Mesendoderm (in vitro differentiated cells): ENCODE measurements around the gene PKHD1.

Source experiments
- DNase-seq: peaks from one replicate; pipeline ENCODE4 v3.0.0; 2013
- H2AK5ac ChIP-seq: 2 replicates; pipeline ENCODE4 v1.6.1; 2013; ENCODE audit warnings: low read length, inconsistent platforms
- H2BK120ac ChIP-seq: 2 replicates; pipeline ENCODE4 v1.6.1; 2013; ENCODE audit warnings: low read depth, mild to moderate bottlenecking, low read length, moderate library complexity, mixed read lengths
- H2BK15ac ChIP-seq: replicated peaks from 2 replicates; pipeline ENCODE4 v1.6.1; 2013; ENCODE audit warnings: low read depth, mild to moderate bottlenecking, moderate library complexity
- H2BK5ac ChIP-seq: 2 replicates; pipeline ENCODE4 v1.6.1; 2013; ENCODE audit warnings: low read length, inconsistent platforms
- H3K18ac ChIP-seq: 2 replicates; pipeline ENCODE4 v1.6.1; 2013; ENCODE audit warnings: mild to moderate bottlenecking, low read length, mixed read lengths
- H3K23ac ChIP-seq: one replicate; pipeline ENCODE4 v1.6.1; 2013; ENCODE audit warnings: low read length
- H3K27ac ChIP-seq: 2 replicates; pipeline ENCODE4 v1.5.1; 2013; ENCODE audit warnings: low read depth, mild to moderate bottlenecking, inconsistent platforms, low read length, moderate library complexity
- H3K27me3 ChIP-seq: 2 replicates; pipeline ENCODE4 v1.6.1; 2013; ENCODE audit warnings: low read length, control low read depth, mild to moderate bottlenecking, inconsistent platforms; ENCODE audit not compliant: insufficient read depth, poor library complexity
- H3K36me3 ChIP-seq: 2 replicates; pipeline ENCODE4 v1.6.1; 2013; ENCODE audit warnings: low read length, inconsistent platforms; ENCODE audit not compliant: control insufficient read depth, insufficient read depth
- H3K4ac ChIP-seq: one replicate; pipeline ENCODE4 v1.6.1; 2013; ENCODE audit warnings: low read depth, mild to moderate bottlenecking, low read length, moderate library complexity
- H3K4me1 ChIP-seq: 2 replicates; pipeline ENCODE4 v1.6.1; 2013; ENCODE audit warnings: low read depth, low read length, inconsistent platforms; ENCODE audit not compliant: control insufficient read depth
- H3K4me2 ChIP-seq: 2 replicates; pipeline ENCODE4 v1.6.1; 2013; ENCODE audit warnings: low read length
- H3K4me3 ChIP-seq: 2 replicates; pipeline ENCODE4 v1.5.1; 2013; ENCODE audit warnings: mild to moderate bottlenecking, low read length
- H3K56ac ChIP-seq: one replicate; pipeline ENCODE4 v1.6.1; 2013; ENCODE audit warnings: low read length
- H3K79me1 ChIP-seq: 2 replicates; pipeline ENCODE4 v1.6.1; 2013; ENCODE audit warnings: low read length, inconsistent platforms
- H3K79me2 ChIP-seq: 2 replicates; pipeline ENCODE4 v1.6.1; 2013; ENCODE audit warnings: mild to moderate bottlenecking, low read length; ENCODE audit not compliant: control insufficient read depth, insufficient read depth
- H3K9ac ChIP-seq: 2 replicates; pipeline ENCODE4 v1.6.1; 2013; ENCODE audit warnings: low read length, inconsistent platforms
- H4K5ac ChIP-seq: one replicate; pipeline ENCODE4 v1.6.1; 2013; ENCODE audit warnings: low read length
- H4K8ac ChIP-seq: one replicate; pipeline ENCODE4 v1.6.1; 2013; ENCODE audit warnings: low read depth, mild to moderate bottlenecking, control low read depth, low read length, moderate library complexity
- WGBS: extraction: QIAGEN DNeasy Blood & Tissue Kit; methylation state at CpG from one replicate; pipeline ENCODE4 v1.1.7; 2013; ENCODE audit warnings: low lambda C conversion rate, missing lambda C conversion rate; ENCODE audit not compliant: insufficient coverage; ENCODE audit errors: extremely low coverage; 5-methylcytosine and 5-hydroxymethylcytosine counted together

The PKHD1 gene

DNA sequence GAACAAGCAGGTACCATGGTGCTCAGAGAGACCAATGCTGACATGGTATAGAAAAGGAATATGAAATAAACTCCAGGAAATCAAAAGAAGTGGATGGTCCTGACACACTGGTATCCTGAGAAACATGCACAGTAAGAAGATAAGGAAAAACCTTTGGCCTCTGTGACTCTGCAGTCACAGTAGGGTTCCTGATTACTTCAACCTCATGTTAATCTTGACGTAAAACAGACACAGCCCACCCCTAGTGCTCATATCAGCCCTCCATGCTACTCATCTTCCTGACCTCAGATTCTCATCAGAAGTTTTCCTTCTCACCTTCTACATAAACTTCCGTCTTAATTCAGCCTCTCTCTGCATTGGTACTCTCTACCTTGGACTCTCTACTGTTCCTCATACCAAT, 240.9 kb downstream of the PKHD1 start:
- H4K5ac ChIP-seq = no peak overlapping the region
- no peak overlapping the region for H3K27ac ChIP-seq
- no peaks in the 10 kb centered on the region for H3K27me3 ChIP-seq
- DNase-seq = peak; percentile 89
- peaks cover 5% of the 10 kb centered on the region for H3K4me1 ChIP-seq
- no peak overlapping the region for H3K9ac ChIP-seq
- H3K18ac ChIP-seq = no peak overlapping the region
- no CpG with 5 or more reads among the region's 2 CpGs for WGBS
- H2BK5ac ChIP-seq = no peak overlapping the region
- H2BK15ac ChIP-seq = no peak overlapping the region
- H3K4me2 ChIP-seq = no peak overlapping the region
- no peaks in the 10 kb centered on the region for H3K79me2 ChIP-seq
- no peak overlapping the region for H3K4me3 ChIP-seq
- H3K79me1 ChIP-seq = no peaks in the 10 kb centered on the region
- no peak overlapping the region for H2AK5ac ChIP-seq
- H4K8ac ChIP-seq = no peak overlapping the region
- H3K36me3 ChIP-seq = no peaks in the 10 kb centered on the region
- no peak overlapping the region for H3K23ac ChIP-seq
- H3K4ac ChIP-seq = no peak overlapping the region
- no peak overlapping the region for H3K56ac ChIP-seq
- no peak overlapping the region for H2BK120ac ChIP-seq

DNA sequence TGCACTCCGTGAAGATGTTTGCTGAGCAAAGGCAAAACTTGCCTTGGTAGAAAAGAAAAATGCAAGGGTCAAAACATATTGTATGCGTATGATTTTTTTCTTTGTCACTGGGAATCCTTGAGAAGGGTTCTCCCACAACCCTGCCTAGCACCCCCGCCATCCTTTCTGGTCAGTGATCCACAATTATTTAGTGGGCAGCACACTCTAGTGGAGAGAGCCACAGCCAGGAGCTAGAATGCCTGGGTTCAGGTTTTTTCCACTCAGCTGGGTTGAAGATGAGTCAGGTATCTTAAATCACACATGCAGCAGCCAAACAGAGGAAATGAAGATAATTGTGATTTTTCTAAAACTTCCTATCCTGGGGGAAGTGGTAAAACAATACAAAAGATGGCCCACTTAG, 243.1 kb downstream of the PKHD1 start:
- no peak overlapping the region for H3K4me3 ChIP-seq
- H2BK120ac ChIP-seq = no peak overlapping the region
- no peaks in the 10 kb centered on the region for H3K36me3 ChIP-seq

DNA sequence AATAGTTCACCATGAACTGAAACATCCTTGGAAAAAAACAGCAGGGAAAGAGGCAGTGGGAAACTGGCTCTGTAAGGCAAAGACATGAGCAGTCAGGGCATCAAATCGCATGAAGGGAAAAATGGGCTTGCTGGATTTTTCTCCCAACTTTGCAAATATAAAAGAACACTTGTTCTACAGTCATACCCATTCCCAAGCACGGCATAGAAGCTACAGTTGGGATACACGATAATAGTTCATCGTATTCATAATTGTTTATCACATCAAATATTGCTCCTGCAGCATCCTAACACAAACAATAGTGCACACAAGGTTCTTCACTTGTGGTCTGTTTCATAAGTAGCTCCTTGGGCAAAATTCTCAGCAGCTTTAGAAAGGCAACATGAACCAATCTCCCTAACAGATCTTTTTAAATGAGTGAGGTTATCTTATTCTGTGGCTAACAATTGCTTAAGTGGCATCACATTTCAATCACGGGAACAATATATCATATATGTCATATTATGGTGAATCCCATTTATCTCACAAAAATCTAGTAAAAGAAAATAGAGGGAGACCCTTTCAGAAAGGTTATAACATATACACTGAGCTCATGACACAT, 243.9 kb downstream of the PKHD1 start:
- no peak overlapping the region for H3K9ac ChIP-seq
- no peak overlapping the region for H2AK5ac ChIP-seq
- peaks cover 5% of the 10 kb centered on the region for H3K4me1 ChIP-seq
- no peak overlapping the region for H3K4me3 ChIP-seq
- no peak overlapping the region for H2BK5ac ChIP-seq
- no peak overlapping the region for H4K8ac ChIP-seq
- whole genome bisulfite sequencing = no CpG with 5 or more reads among the region's 5 CpGs
- H3K27me3 ChIP-seq = no peaks in the 10 kb centered on the region
- no peaks in the 10 kb centered on the region for H3K79me1 ChIP-seq
- H3K36me3 ChIP-seq = no peaks in the 10 kb centered on the region
- H3K23ac ChIP-seq = no peak overlapping the region
- H2BK120ac ChIP-seq = no peak overlapping the region
- H3K4me2 ChIP-seq = no peak overlapping the region
- no peak for DNase-seq
- H3K79me2 ChIP-seq = no peaks in the 10 kb centered on the region
- H4K5ac ChIP-seq = no peak overlapping the region
- H3K18ac ChIP-seq = no peak overlapping the region
- no peak overlapping the region for H3K56ac ChIP-seq
- H2BK15ac ChIP-seq = no peak overlapping the region
- no peak overlapping the region for H3K27ac ChIP-seq
- no peak overlapping the region for H3K4ac ChIP-seq

More for the DNA sequence above, 243.1 kb downstream of the PKHD1 start:
- Histone ChIP-seq H2BK15ac (no peak overlapping the region), H3K27me3 (no peaks in the 10 kb centered on the region), H4K8ac (no peak overlapping the region), H4K5ac (no peak overlapping the region), H3K4me2 (no peak overlapping the region), H3K9ac (no peak overlapping the region), H3K79me1 (no peaks in the 10 kb centered on the region), H3K56ac (no peak overlapping the region), H2AK5ac (no peak overlapping the region), H3K4me1 (peaks cover 5% of the 10 kb centered on the region), H3K18ac (no peak overlapping the region), H3K27ac (no peak overlapping the region), H3K23ac (no peak overlapping the region), H3K79me2 (no peaks in the 10 kb centered on the region), H3K4ac (no peak overlapping the region), H2BK5ac (no peak overlapping the region)
- whole genome bisulfite sequencing = no CpG with 5 or more reads among the region's 3 CpGs
- peak; percentile 27 for DNase-seq

DNA sequence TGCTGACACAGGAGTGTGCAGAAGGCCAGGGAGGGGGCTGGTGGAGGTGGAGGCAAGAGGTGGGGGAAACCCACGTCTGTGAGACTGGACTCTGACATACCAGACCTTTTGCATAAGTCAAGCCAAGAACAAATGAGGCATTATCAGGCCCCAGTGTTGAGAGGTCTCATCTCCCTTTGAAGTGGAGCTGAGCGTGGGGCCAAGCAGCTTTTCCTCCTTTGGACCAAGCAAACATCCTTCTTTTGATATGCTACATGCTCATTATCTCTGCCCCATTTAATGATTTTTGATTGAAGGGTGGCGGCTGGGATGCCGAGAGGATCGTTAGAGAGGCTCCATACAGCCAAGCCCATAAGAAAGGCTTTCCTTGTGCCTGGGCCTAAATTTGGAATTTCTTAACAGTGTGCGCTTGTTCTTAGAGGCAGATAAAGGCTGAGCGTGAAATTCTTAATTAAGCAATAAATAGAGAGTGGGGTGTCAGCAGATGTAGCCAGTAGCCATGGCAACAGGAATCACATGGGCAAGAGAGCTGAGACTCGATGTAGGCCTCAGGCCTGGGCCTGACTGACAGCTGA, 244.5 kb downstream of the PKHD1 start:
- peak; percentile 25 for DNase-seq
- Histone ChIP-seq H3K56ac (no peak overlapping the region), H2BK15ac (no peak overlapping the region), H3K4me3 (no peak overlapping the region), H3K18ac (no peak overlapping the region), H3K9ac (no peak overlapping the region), H3K79me1 (no peaks in the 10 kb centered on the region), H3K79me2 (no peaks in the 10 kb centered on the region), H3K27me3 (no peaks in the 10 kb centered on the region), H3K4me2 (no peak overlapping the region), H4K8ac (no peak overlapping the region), H2AK5ac (no peak overlapping the region), H3K23ac (no peak overlapping the region), H4K5ac (no peak overlapping the region), H3K36me3 (no peaks in the 10 kb centered on the region), H2BK5ac (no peak overlapping the region), H3K27ac (no peak overlapping the region), H3K4me1 (peaks cover 5% of the 10 kb centered on the region), H3K4ac (no peak overlapping the region), H2BK120ac (no peak overlapping the region)
- no CpG with 5 or more reads among the region's 8 CpGs for WGBS

DNA sequence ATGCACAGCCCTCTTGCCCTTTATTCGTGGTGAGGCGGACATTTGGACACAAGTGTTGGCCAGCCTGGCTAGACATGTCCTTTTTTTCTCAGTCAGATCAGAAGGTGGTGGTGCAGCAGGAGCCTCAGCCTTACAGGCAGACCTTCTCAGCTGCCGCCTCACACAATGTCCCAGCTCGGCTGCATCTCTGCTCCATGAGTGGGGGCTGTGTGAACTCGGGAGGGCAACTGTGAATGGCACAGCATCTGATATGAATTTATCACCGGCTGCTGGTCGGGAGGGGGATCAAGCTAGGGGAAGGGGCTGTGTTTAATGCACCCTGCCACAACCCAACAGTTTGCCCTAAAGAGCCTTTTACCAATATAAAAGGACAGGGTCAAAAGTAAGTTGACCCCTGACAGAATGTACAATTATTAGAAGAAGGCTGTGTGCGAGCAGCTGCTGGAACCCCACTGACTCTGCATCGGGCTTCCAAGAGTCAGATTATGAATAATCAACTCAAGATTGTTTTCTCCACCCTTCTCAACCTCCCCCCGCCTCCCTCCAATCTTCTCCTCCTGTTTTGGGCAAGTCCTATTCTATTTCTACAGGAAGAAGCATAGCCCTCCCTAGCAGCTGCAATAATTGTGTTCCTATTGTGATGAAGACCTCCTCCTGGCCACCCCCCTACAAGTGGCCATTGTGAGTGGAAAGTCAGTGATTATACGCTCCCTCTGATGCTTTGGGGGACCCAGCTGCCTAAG, 245.2 kb downstream of the PKHD1 start:
- Histone ChIP-seq H4K5ac (no peak overlapping the region), H2BK120ac (no peak overlapping the region), H3K4me3 (no peak overlapping the region), H4K8ac (no peak overlapping the region), H3K4me1 (peaks cover 5% of the 10 kb centered on the region), H2BK15ac (no peak overlapping the region), H2AK5ac (no peak overlapping the region), H3K9ac (no peak overlapping the region), H3K36me3 (no peaks in the 10 kb centered on the region), H3K79me2 (no peaks in the 10 kb centered on the region), H2BK5ac (no peak overlapping the region), H3K56ac (peak overlapping the region; percentile 27), H3K79me1 (no peaks in the 10 kb centered on the region), H3K18ac (no peak overlapping the region), H3K27ac (no peak overlapping the region), H3K27me3 (no peaks in the 10 kb centered on the region), H3K23ac (no peak overlapping the region), H3K4me2 (no peak overlapping the region), H3K4ac (no peak overlapping the region)
- no CpG with 5 or more reads among the region's 11 CpGs for WGBS
- DNase-seq = no peak
